GM13977 (cell line): ENCODE data around the gene CNGA1.

Experiments
- DNase-seq: peaks from one replicate; pipeline ENCODE4 v3.0.0; 2012; ENCODE audit warnings: low spot score
- CTCF ChIP-seq: IDR thresholded peaks from 2 replicates; pipeline ENCODE4 v1.5.1; 2012; ENCODE audit warnings: mild to moderate bottlenecking, control low read depth; ENCODE audit not compliant: insufficient read depth; ENCODE audit errors: extremely low read depth, missing control alignments
- in situ Hi-C: fragments of 300-500 bp; cut with MboI; formaldehyde crosslinking; loops from one replicate; pipeline ENCODE4 v1.12.0; 2022; ENCODE audit warnings: low sequenced_read_pairs, low pct_unique_long_range_greater_than_20kb, mixed read lengths, inconsistent platforms; ENCODE audit not compliant: unreplicated experiment

CNGA1 gene

GRCh38 chr4:48047896-48048295, 31.4 kb upstream of the CNGA1 start:
- in situ Hi-C loops = no loop called here
- DNase-seq = no peak
- TF ChIP-seq CTCF = no peak

DNA sequence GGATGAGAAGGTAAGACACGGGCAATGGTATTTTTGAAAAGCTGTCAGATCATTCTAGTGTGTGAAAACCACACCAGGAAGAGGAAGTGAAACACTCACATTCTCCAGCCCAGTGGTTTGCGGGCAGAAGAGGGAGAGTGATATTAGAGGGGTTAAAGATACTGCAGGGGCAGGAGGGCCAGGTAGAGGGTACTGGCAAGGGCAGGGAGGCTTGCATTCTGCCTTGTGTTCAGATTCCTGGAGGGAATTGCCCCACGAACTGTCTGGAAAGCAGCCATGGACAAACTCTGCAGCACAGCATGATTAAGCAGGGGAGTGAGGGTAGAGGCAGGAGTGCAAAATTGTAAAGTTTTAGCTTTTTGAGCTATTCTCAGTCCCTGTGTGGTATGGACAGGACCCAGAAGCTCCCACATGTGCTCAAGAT, 31.0 kb upstream of the CNGA1 start:
- in situ Hi-C loops = no loop called here
- DNase-seq = peak; percentile 50
- TF ChIP-seq CTCF = no peak

DNA sequence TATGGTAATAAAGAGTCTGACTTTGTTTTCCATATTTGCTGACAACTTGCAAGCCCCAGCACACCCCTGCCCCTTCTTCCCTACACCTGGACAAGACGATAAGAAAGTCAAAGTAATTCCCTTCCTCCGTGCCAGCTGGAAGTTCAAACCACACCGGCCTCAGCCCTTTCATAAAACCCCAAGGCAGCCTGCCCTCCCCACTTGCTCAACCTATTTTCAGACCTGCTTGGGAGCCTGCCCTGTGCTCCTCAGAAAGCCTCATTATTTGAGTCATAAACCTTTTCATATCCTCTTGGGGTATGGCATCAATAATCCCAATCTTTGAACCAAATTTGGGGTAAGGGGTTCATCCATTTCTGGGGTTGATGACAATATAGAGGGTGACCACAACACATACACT, 29.6 kb upstream of the CNGA1 start:
- no peak for TF ChIP-seq CTCF
- in situ Hi-C loops = no loop called here
- DNase-seq = no peak

DNA sequence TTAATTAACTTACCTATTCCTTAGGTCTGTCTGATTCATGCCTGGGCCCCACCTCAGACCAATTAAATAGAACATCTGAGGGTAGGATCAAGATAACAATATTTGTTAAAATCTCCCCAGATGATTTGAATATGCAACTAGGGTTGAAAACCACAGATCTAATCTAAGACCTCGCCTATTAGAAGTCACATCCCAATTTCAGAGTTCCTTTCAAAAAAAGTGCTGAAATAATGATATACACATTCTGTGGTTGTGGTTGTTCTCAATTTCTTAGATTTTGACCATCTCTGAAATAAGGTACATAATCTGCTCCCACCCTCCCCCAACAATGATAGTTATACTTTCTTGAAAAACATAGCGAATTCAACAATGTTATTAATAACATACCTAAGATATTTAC, 27.8 kb upstream of the CNGA1 start:
- TF ChIP-seq CTCF = no peak
- in situ Hi-C loops = no loop called here
- DNase-seq = no peak

GRCh38 chr4:48043504-48043903, 27.0 kb upstream of the CNGA1 start:
- in situ Hi-C loops = no loop called here
- DNase-seq = no peak
- no peak for TF ChIP-seq CTCF

DNA sequence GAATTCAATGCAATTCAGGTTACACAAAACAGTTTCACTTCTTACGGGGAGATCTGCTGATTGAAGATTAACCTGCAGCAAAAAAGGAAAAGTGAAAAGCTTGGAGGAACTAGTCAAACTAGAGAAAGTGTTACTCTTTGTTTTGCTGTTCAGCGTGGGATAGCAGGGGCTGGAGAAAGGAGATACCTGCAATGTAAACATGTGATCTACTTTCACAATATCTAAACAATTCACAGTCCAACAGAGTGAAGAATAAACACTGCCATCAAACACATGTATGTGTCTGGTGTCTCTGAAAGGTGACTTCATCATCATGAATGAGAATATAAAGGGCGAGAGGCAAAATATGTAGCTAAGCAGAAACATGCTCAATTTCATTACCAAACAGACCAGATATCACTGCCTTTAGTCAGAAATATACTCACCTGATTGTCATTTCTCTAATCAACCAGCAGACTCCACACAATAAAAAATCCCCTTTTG, 26.5 kb upstream of the CNGA1 start:
- in situ Hi-C loops = no loop called here
- TF ChIP-seq CTCF = no peak
- DNase-seq = no peak
